GM19463 (cell line): Measurements from ENCODE around the gene BORCS5.
"Not testable (repeated sequence)": the region's sequence is repeated elsewhere in the genome, so short reads cannot be mapped to it uniquely, and the experiment has no call there.

ENCODE experiments used
- ATAC-seq: cut with Tn5 transposase; IDR thresholded peaks from one replicate; pipeline ENCODE4 v1.9.1; 2021; ENCODE audit warnings: mild to moderate bottlenecking, moderate library complexity; ENCODE audit not compliant: unreplicated experiment

The BORCS5 gene

GRCh38 chr12:12384571-12385340 is 27.9 kb downstream of the BORCS5 start:
- peak; percentile 41 for ATAC-seq

GRCh38 chr12:12387501-12387900 is 30.6 kb downstream of the BORCS5 start:
- ATAC-seq = no peak

- ATAC-seq = no peak
Observed at GRCh38 chr12:12392413-12392812, 35.5 kb downstream of the BORCS5 start.

GRCh38 chr12:12393171-12393570 is 36.3 kb downstream of the BORCS5 start:
- no peak for ATAC-seq

GRCh38 chr12:12396694-12397093 is 39.8 kb downstream of the BORCS5 start:
- ATAC-seq = no peak

GRCh38 chr12:12397184-12397583 is 40.3 kb downstream of the BORCS5 start:
- ATAC-seq = no peak

- no peak for ATAC-seq
Observed at GRCh38 chr12:12398026-12398859, 41.4 kb downstream of the BORCS5 start.

GRCh38 chr12:12399161-12399560 is 42.3 kb downstream of the BORCS5 start:
- ATAC-seq = no peak

- ATAC-seq = no peak
Observed at GRCh38 chr12:12399776-12400305, 43.0 kb downstream of the BORCS5 start.

- no peak for ATAC-seq
Observed at GRCh38 chr12:12400793-12401192, 43.9 kb downstream of the BORCS5 start.

GRCh38 chr12:12403264-12404248 is 46.7 kb downstream of the BORCS5 start:
- ATAC-seq = no peak

GRCh38 chr12:12404297-12404696 is 47.4 kb downstream of the BORCS5 start:
- no peak for ATAC-seq

GRCh38 chr12:12405882-12406281 is 49.0 kb downstream of the BORCS5 start:
- no peak for ATAC-seq

GRCh38 chr12:12406762-12407161 is 49.9 kb downstream of the BORCS5 start:
- ATAC-seq = no peak

- ATAC-seq = no peak
Observed at GRCh38 chr12:12408265-12408690, 51.4 kb downstream of the BORCS5 start.

- ATAC-seq = not testable (repeated sequence)
Observed at GRCh38 chr12:12409337-12409736, 52.5 kb downstream of the BORCS5 start.

- no peak for ATAC-seq
Observed at GRCh38 chr12:12415886-12416285, 59.0 kb downstream of the BORCS5 start.

- ATAC-seq = not testable (repeated sequence)
Observed at GRCh38 chr12:12419165-12419564, 62.3 kb downstream of the BORCS5 start.

- ATAC-seq = no peak
Observed at GRCh38 chr12:12423367-12423766, 66.5 kb downstream of the BORCS5 start.

- no peak for ATAC-seq
Observed at GRCh38 chr12:12425001-12425400, 68.1 kb downstream of the BORCS5 start.

GRCh38 chr12:12425616-12426015 is 68.7 kb downstream of the BORCS5 start:
- no peak for ATAC-seq
